LNCAP (cell line): Measurements from ENCODE around the gene CNTNAP2.

Experiments
- TF ChIP-seq, protein P1 (sequence below): fragments of 450-650 bp; IDR thresholded peaks from 2 replicates; pipeline ENCODE4 v1.5.1; 2017; ENCODE audit warnings: mild to moderate bottlenecking

Gene CNTNAP2

DNA sequence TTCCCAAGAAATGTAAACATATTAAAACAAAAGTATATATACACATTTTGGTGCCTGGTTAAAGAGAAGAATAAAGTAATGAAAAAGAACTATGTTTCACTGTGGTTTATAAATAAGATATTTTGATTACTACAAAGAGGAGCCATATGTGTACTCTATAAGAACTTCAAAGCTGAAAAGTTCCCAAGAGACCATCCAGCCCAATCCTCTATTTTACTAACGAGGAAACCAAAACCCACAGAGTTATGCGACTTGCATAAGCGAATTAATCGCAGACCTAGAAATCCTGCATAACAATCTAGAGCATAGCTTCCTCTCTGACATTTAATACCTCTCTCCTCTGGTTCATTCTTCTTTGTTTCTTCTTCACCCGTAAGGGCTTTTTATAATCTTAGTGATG is 937.1 kb downstream of the CNTNAP2 start:
- TF ChIP-seq, protein P1, sequence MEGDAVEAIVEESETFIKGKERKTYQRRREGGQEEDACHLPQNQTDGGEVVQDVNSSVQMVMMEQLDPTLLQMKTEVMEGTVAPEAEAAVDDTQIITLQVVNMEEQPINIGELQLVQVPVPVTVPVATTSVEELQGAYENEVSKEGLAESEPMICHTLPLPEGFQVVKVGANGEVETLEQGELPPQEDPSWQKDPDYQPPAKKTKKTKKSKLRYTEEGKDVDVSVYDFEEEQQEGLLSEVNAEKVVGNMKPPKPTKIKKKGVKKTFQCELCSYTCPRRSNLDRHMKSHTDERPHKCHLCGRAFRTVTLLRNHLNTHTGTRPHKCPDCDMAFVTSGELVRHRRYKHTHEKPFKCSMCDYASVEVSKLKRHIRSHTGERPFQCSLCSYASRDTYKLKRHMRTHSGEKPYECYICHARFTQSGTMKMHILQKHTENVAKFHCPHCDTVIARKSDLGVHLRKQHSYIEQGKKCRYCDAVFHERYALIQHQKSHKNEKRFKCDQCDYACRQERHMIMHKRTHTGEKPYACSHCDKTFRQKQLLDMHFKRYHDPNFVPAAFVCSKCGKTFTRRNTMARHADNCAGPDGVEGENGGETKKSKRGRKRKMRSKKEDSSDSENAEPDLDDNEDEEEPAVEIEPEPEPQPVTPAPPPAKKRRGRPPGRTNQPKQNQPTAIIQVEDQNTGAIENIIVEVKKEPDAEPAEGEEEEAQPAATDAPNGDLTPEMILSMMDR, result no peak

DNA sequence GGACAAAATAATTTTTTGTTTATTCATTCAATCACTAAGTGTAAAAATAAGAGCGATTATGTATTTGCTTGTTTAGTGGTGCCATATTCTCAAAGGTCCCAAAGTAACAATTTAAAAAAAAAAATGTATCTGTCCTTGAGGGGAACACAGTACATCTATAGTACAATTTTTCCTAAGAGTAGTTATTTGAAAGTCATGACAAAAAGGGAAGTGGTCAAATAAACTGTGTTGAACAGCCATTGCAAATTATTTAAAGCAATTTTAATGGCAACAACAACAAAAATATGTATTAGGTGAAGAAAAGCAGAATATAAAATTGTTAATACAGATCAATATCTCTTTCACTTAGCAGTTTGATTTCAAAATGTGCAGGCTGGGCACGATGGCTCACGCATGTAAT is 943.5 kb downstream of the CNTNAP2 start:
- TF ChIP-seq, protein P1, result no peak

DNA sequence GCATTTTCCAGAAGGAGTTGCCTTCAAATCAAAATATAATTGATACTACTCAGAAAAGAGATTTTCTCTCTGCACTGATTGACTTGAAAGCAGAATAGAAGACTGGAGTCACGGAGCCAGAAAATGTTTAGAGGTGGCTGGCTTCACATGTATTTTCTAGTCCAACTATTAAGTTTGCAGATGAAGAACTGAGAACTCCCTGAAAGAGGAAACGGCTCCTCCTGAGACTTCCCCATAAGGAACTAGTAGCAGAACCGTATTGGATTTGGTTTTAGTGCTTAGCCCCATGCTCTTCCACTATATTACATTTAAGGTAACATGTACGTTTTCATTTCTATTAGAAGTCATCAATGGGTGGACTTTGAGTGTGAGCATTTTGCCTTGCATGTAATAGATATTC is 946.3 kb downstream of the CNTNAP2 start:
- TF ChIP-seq, protein P1, result no peak

DNA sequence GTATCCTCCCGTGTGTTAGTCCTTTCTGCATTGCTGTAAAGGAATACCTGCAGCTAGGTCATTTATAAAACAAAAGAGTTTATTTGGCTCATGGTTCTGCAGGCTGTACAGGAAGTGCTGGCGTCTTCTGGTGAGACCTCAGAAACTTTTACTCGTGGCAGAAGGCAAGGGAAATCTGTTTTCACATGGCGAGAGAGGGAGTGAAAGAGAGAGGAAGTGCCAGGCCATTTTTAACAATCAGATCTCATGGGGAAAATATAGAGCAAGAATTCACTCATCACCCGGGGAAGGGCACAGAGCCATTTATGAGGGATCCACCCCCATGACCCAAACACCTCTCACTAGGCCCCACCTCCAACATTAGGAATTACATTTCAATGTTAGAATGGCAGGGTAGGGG is 952.2 kb downstream of the CNTNAP2 start:
- TF ChIP-seq, protein P1, result no peak

DNA sequence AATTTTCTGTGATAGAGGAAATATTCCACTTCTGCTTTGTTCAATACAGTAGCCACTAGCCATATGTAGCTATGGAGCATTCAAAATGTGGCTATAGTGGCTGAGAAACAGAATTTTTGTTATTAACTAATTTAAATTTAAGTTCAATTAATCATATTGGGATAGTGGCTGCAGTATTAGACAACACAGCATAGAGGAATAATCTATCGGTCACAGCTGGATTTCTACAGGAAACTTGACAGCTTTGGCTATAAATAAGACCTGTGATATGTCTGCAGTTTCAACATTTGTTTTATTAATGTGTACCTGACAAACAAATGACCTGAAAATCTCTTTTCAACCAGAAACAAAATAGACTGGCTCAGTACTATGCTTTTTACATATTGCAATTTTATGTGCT is 953.2 kb downstream of the CNTNAP2 start:
- TF ChIP-seq, protein P1, result no peak

DNA sequence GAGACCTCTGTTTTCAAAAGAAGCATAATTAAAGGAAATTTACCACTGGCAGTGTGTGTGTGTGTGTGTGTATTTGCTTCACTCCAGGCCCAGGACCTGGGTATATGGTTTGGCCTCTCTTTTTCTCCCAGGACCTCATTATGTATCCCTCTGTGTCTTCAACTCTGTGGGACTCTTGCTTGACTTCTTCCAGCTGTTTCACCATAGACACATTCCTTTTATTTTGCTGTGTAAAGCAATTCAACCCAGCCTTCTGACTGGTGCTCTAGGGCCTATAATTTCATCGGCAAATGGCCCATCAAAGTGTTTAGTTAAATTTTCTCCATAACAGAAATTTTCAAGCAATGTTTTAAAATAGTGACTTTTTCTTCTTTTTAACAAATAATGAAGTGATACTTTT is 954.3 kb downstream of the CNTNAP2 start:
- TF ChIP-seq, protein P1, result no peak

DNA sequence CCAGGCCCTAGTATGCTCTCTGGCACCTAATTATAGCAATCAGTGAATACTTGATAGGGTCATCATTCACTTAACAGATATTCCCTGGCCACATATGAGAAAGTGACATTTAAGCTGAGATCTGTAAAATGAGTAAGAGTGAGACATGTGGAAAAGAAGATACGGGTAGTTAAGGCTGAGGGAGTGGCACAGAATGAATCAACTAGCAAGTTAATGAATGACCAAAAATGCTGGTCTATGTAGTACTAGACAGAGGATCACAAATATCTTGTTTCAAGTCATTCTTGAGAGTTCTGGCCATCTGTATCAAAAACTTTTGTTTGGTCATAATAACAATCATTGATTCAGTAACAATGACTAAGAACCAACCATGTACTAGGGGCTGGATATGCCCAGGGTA is 954.9 kb downstream of the CNTNAP2 start:
- TF ChIP-seq, protein P1, result no peak

DNA sequence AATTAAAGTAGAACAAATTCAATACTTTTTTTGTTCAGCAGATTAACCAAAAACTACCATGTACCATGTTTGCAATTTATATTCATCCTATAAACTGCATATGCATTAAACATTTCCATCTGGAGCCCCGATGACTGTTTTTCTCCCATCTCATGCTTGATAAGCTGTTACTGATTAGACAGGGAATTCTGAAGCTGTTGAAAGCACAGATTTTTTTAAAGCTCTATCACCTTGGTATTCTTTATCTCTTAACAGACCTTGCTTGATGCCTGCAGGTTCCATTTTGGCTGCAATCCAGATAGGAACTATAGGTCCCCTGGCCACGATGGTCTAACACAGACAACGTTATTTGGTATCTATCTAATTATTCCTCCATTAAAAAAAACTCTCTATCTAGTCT is 961.7 kb downstream of the CNTNAP2 start:
- TF ChIP-seq, protein P1, result no peak
